Endometrial microvascular endothelial cells (primary cell): Measurements from ENCODE around the gene KCNB1. TPM values are rescaled to one million over a fixed set of nuclear protein-coding genes. Genes with fewer than 3 reads are reported as not detected.

Source experiments
- in situ Hi-C: cut with HindIII; loops from 2 replicates; pipeline ENCODE4 v1.10.0; 2017; ENCODE audit warnings: low sequenced_read_pairs, low pct_unique_long_range_greater_than_20kb; ENCODE audit errors: inconsistent ontology term
- total RNA-seq: library from RNA; depleted of rRNA; stranded (reverse); fragments of >200 nt; gene quantifications from one replicate; pipeline ENCODE4 v1.2.3, GENCODE V29; 2015; ENCODE audit errors: inconsistent ontology term

Gene KCNB1
- total RNA-seq, 1 donor from 2014 or later = not detected

DNA sequence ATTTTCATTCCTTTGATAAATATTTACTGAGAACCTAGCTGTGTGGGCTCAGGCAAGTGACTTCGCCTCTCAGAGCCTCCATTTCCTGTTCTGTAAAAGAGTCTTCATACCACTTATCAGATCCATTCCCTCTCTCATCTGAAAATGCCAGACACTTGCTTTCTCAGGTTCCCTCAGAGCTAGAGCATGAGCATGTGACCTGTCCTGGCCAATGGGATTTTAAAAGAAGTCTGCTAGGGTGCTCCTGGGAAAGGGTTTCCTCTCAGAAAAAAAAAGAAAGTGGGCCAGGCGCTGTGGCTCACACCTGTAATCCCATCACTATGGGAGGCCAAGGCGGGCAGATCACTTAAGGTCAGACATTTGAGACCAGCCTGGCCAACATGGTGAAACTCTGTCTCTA lies 5.3 kb downstream of the KCNB1 start:
- in situ Hi-C loops = no loop called here

DNA sequence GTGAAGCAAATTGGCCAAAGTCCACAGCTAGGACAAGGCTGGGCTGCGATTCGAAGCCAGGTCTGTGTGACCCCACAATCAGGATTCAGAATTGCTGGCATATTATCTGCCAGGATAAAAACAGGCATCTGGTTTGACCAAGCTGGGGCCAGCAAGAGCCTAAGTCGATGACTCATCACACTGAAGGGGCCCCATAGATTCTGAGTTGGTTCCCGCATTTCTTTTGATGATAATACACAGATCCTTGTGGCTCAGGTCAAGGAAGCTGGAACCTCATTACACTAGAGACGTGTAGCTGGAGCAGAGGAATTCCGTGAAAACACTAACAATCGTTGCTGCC lies 6.5 kb downstream of the KCNB1 start:
- in situ Hi-C loops = no loop called here

GRCh38 chr20:49475292-49476015 lies 7.0 kb downstream of the KCNB1 start:
- in situ Hi-C loops = no loop called here

DNA sequence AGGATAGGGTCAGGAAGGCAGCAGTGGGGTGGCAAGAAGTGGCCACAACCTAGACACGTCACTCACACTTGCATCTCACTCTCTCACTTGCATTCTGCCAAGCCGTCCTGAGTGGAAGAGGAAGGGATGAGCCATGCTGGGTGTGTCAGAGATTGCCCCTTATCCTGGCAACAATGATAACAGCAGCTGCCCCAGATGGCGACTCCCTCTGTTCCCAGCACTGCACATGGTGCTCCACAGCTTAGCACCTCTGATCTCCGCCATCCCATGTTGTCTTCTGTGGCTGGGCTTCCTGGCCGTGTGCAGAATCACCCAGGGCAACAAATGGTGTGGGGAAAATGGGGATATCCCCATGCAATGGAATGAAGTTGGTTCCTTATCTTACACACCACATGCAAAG lies 11.1 kb downstream of the KCNB1 start:
- in situ Hi-C loops = no loop called here

GRCh38 chr20:49470922-49471321 lies 11.5 kb downstream of the KCNB1 start:
- in situ Hi-C loops = no loop called here

DNA sequence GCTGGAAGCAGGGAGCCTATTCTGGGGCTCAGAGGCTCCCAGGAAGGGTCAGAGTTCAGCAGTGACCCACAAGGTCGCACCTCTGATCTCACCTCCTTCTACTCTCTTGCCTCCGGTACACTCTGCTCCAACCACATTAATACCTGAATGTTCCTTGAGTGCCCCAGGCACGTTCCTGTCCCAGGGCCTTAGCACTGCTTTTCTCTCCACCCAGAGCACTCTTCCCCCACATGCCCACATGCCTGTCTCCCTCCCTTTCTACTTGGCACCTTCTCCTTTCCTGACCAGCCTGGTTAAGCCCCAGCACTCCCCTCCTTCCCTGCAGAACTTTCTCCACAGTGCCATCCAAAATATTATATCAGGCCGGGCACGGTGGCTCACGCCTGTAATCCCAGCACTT lies 13.4 kb downstream of the KCNB1 start:
- in situ Hi-C loops = no loop called here

- in situ Hi-C loops = no loop called here
These were observed 14.1 kb downstream of the KCNB1 start for GRCh38 chr20:49468412-49468811.

GRCh38 chr20:49466114-49466912 lies 16.2 kb downstream of the KCNB1 start:
- in situ Hi-C loops = no loop called here

DNA sequence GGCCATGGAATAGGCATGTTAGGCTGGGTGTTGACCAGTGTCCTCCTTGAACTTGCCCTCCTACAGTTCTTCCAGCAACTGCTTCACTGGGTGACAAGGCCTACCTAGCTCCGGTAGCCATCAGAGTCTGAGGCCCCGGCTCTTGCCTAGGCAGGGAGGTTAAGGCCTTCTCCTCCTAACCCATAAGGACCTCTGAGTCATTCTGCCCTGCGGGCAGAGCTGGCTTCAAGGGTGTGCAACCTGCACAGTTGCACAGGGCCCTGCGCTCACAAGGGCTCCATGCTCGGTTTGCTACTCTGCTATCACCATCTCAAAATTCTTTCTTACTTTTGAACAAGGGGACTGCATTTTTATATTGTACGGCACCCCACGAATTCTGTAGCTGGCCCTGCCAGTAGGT lies 17.9 kb downstream of the KCNB1 start:
- in situ Hi-C loops = no loop called here

GRCh38 chr20:49462626-49463025 lies 19.8 kb downstream of the KCNB1 start:
- in situ Hi-C loops = no loop called here

DNA sequence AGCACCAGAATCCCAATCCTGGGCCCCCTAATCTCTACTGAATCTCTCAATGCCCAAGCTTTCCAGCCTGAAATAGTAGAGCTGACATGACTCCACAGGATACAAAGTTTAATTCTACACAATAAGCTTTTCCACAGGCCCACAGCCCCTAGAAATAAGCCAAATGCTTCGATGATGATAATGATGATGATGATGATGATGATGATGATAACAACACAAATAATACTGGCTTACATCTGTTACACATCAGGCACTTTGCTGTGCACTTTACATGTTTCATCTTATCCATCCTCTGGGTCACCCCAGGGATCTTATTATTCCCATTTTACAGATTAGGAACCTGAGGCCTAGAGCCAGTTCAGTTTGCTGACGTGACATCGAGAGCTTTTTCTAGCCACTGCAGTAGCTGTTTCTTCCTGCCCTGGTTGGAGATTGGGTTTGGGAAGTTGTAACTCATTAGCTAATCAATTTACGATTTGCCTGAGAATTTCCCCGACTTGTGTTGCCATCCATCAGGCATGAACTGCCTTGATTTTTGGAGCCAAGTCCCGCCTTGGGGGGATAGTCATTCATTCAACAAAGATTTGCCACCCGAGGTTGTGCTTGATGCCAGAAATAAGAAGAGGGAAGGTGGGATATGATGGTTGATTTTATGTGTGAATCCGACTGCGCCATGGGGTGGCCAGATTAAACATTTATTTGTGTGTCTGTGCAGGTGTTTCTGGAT lies 20.4 kb downstream of the KCNB1 start:
- in situ Hi-C loops = no loop called here

- in situ Hi-C loops = no loop called here
These were observed 21.6 kb downstream of the KCNB1 start for GRCh38 chr20:49460916-49461315.

- in situ Hi-C loops = no loop called here
These were observed 22.3 kb downstream of the KCNB1 start for GRCh38 chr20:49460131-49460530.

- in situ Hi-C loops = no loop called here
These were observed 22.8 kb downstream of the KCNB1 start for GRCh38 chr20:49459684-49460083.

DNA sequence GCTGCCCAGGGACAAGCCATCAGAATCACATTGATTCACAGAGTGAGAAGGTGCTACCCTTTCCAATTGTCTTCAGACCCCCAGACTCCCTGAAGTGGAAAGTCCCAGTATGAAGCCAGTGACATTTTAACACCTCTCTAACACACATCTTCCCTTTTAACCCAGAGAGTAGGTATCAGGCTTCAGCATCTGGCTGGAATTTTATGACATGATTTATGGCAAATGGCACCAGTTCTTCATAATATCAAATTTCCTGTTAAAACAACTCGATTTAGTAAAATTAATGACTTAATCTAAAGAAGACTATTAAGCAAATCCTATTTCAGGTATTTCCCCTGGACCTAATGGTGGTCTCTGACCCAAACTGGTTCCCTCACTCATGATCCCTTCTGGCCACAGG lies 25.0 kb downstream of the KCNB1 start:
- in situ Hi-C loops = no loop called here

DNA sequence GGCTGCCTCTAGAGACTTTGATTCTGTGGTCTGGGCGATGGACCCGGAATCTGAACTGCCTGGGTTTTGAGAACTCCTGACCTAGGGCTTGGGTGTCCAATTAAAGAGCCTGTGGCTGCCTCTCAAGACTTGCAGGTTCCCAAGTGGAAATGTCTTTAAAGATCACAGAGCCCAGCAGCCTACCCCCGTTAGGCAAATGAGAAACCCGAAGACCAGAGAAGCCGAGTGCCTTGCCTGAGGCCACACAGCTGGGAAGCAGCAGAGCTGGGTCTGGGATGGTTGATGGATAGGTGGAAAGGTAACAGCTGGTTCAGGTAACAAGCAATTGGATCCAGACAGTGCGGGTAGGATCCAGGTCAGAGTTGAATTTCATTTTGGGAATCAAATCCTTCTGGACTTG lies 25.8 kb downstream of the KCNB1 start:
- in situ Hi-C loops = no loop called here

DNA sequence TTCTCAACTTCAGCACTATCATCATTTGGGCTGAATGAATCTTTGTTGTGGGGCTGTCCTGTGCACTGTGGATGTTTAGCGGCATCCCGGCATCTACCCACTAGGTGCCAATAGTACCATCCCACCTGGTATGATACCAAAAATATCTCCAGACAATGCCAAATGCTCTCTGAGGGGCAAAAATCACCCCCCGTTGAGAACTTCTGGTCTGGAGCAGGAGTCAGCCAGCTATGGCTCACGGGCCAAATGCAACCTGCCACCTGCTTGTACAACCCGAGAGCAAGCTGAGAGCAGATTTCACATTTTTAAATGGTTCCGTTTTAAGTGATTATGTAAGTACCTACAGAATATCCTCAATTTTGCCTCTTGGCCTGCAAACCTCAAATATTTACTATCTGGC lies 26.8 kb downstream of the KCNB1 start:
- in situ Hi-C loops = no loop called here

GRCh38 chr20:49452011-49452482 lies 30.4 kb downstream of the KCNB1 start:
- in situ Hi-C loops = no loop called here

DNA sequence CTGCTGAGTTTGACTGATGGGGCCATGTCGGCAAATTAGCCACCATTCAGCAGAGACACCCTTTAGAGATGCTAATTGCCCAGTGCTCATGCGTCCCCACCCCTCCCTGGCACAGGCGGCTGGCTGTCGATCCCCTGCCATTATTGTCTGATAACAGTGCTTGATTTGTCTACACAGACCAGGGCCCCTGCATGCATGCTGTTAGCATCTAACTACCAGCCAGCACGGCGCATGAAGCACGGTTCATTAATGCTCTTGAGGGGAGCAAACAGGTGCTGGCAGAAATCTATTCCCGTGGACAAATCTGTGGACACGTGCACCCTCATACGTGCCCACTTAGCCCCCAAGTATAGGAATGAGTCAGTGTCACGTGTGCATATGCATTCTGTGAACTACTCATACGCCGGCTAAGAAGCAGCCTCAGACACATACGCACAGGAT lies 32.2 kb downstream of the KCNB1 start:
- in situ Hi-C loops = no loop called here

DNA sequence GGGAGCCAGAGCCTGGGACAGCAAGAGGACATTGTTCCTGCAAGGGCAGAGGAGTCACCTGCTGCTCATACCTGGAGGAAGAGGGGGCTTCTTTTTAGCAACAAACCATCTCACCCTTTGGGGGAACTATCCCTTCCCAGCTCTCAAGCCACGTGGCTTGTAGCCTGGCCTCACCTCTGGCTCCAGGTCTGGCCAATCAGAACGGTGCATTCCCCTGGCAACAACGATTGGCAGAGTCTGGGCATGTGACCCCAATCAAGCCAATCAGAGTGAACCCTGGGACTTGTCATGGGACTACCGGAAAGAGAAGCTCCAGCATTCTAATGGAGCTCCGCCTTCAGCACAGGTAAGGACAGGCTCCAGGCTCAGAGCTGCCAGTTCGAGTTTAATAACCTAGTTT lies 33.6 kb downstream of the KCNB1 start:
- in situ Hi-C loops = no loop called here
